Breast epithelium (tissue), 4 donors: Measurements from ENCODE around the gene RTN4R. TPM values are rescaled to one million over a fixed set of nuclear protein-coding genes. Genes with fewer than 3 reads are reported as not detected.

ENCODE experiments used
- DNase-seq, 2 donors: peaks; one replicate each; pipeline ENCODE4 v3.0.0-alpha.2; 2019; ENCODE audit warnings: low spot score in 2 of 2
- H3K27ac ChIP-seq, 2 donors: fragments of 200-600 bp; sonication (generic) in 1 of 2; one replicate each; pipeline ENCODE4 v1.5.1; 2016 to 2019; ENCODE audit warnings: mild to moderate bottlenecking in 1 of 2
- H3K27me3 ChIP-seq, 2 donors: fragments of 200-600 bp; sonication (generic) in 1 of 2; one replicate each; pipeline versions ENCODE4 v1.5.1 to v1.6.0; 2017 to 2019; ENCODE audit warnings: control low read depth in 1 of 2, mild to moderate bottlenecking in 1 of 2
- H3K36me3 ChIP-seq: fragments of 200-600 bp; one replicate; pipeline ENCODE4 v1.5.1; 2019
- H3K4me1 ChIP-seq, 2 donors: fragments of 200-600 bp; sonication (generic); one replicate each; pipeline ENCODE4 v1.5.1; 2016 to 2019; ENCODE audit warnings: control low read depth in 1 of 2
- H3K4me3 ChIP-seq, 3 donors: fragments of 200-600 bp; sonication (generic); 1 replicate in 2 of 3; 2 replicates in 1 of 3; pipeline ENCODE4 v1.5.1; 2016 to 2019; ENCODE audit warnings: mild to moderate bottlenecking in 3 of 3, moderate library complexity in 2 of 3
- H3K9me3 ChIP-seq, 2 donors: fragments of 200-600 bp; sonication (generic) in 1 of 2; one replicate each; pipeline ENCODE4 v1.5.1; 2016 to 2019; ENCODE audit warnings: control low read depth in 1 of 2
- POLR2A ChIP-seq: fragments of 450-650 bp; IDR thresholded peaks from one replicate; pipeline ENCODE4 v1.6.1; 2016; ENCODE audit warnings: antibody characterized with exemption, mild to moderate bottlenecking, moderate library complexity
- POLR2AphosphoS5 ChIP-seq, 3 donors: sonication (generic); formaldehyde crosslinking; IDR thresholded peaks; one replicate each; pipeline ENCODE4 v1.6.1; 2017; ENCODE audit warnings: antibody characterized with exemption in 3 of 3
- intact Hi-C: fragments of 100-400 bp; cut with DNase I; formaldehyde crosslinking; loops from one replicate; pipeline ENCODE4 v1.15.1; 2023; ENCODE audit warnings: low total_unique reads
- total RNA-seq, 3 donors: library from RNA; depleted of rRNA; stranded (reverse); fragments of >200 nt; gene quantifications; one replicate each; pipeline ENCODE4 v1.1.0, GENCODE V29; 2016
- TF ChIP-seq, protein P1 (sequence below), 3 donors: fragments of 450-650 bp; IDR thresholded peaks; one replicate each; pipeline ENCODE4 v1.5.1; 2016 to 2017; ENCODE audit warnings: antibody characterized with exemption in 3 of 3, mild to moderate bottlenecking in 3 of 3, moderate library complexity in 3 of 3

Gene RTN4R
- total RNA-seq, 3 donors from 2014 or later, result 0.48 to 2.0 (median 1.9) TPM

- no peaks in the 10 kb centered on the region for H3K9me3 ChIP-seq
- H3K4me1 ChIP-seq, result no peaks in the 10 kb centered on the region
- intact Hi-C loops, result no loop called here
- H3K36me3 ChIP-seq, result no peaks in the 10 kb centered on the region
- no peak overlapping the region for H3K4me3 ChIP-seq
- H3K27me3 ChIP-seq, result no peaks in the 10 kb centered on the region
- no peak for TF ChIP-seq POLR2AphosphoS5 (IDR thresholded peaks at IDR 0.05)
- H3K27ac ChIP-seq, result no peak overlapping the region
- DNase-seq, result no peak
Observed at GRCh38 chr22:20224917-20225692, 43.0 kb downstream of the RTN4R start.

DNA sequence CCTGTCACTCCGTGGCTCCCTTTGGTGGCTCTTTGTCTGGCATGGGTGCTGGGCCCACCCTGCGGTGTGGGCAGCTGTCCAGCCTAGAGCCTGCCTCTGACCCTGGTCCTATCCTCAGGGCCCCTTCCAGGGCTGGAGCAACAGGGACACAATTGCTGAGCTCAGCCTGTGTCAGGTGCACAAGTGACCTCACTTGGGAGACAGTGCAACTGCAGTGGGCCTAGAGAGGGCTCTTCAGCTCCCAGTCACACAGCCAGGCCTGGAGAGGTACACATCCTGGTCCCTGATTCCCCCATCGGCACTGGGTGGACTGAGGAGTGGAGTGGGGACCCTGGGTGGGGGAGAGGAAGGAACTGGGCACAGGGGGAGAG, 43.9 kb downstream of the RTN4R start:
- no peak for DNase-seq
- H3K4me3 ChIP-seq, result no peak overlapping the region
- no peaks in the 10 kb centered on the region for H3K27me3 ChIP-seq
- intact Hi-C loops, result no loop called here
- no peaks in the 10 kb centered on the region for H3K4me1 ChIP-seq
- no peak overlapping the region for H3K27ac ChIP-seq
- no peaks in the 10 kb centered on the region for H3K36me3 ChIP-seq
- no peaks in the 10 kb centered on the region for H3K9me3 ChIP-seq
- no peak for TF ChIP-seq POLR2A
- TF ChIP-seq, protein P1, sequence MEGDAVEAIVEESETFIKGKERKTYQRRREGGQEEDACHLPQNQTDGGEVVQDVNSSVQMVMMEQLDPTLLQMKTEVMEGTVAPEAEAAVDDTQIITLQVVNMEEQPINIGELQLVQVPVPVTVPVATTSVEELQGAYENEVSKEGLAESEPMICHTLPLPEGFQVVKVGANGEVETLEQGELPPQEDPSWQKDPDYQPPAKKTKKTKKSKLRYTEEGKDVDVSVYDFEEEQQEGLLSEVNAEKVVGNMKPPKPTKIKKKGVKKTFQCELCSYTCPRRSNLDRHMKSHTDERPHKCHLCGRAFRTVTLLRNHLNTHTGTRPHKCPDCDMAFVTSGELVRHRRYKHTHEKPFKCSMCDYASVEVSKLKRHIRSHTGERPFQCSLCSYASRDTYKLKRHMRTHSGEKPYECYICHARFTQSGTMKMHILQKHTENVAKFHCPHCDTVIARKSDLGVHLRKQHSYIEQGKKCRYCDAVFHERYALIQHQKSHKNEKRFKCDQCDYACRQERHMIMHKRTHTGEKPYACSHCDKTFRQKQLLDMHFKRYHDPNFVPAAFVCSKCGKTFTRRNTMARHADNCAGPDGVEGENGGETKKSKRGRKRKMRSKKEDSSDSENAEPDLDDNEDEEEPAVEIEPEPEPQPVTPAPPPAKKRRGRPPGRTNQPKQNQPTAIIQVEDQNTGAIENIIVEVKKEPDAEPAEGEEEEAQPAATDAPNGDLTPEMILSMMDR (IDR thresholded peaks at IDR 0.05), result no peak
- no peak for TF ChIP-seq POLR2AphosphoS5 (IDR thresholded peaks at IDR 0.05)

DNA sequence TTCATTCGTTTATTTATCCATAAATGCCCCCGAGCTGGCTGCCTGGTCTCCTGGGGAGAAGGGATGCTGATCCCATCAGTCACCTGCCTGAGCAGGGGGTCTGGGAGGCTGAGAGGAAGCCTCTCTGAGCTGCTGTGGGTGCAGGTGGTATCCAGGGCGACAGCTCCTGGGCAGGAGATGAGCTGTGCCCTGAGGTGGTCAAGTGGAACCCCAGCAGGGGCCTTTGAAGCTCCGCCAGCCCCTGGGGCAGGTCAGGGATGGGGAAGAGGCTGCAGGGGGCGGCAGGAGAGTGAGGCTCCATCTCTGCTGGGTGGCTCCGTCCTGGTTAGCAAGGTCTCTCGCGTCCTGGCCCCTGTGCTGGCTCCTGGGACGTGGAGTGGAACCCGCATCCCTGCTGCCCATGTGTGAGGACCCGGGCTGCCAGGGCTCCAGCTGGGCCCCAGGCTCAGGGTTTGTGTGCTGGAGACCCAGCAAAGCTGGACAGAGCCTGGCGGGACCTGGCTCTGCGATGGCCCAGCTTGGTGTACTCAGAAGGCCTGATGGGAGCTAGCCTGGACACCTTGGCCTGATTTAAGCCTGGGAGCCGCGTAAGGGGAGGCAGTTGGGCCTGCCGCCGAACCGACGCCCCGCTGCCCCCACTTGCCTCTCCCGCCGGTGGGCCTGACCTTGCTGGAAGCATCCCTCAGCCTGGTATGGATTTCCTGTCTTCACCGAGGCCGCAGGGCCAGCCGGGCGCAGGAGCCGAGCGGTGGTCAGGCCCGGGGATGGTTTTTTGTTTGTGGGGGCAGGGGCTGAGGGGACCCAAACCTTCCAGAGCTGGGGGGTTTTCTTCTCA, 44.5 kb downstream of the RTN4R start:
- Histone ChIP-seq H3K27me3 (no peaks in the 10 kb centered on the region), H3K27ac (no peak overlapping the region), H3K4me1 (no peaks in the 10 kb centered on the region), H3K4me3 (no peak overlapping the region), H3K9me3 (no peaks in the 10 kb centered on the region), H3K36me3 (no peaks in the 10 kb centered on the region)
- intact Hi-C loops, result no loop called here
- no peak for DNase-seq
- no peak for TF ChIP-seq POLR2A

GRCh38 chr22:20222764-20223420, 45.2 kb downstream of the RTN4R start:
- TF ChIP-seq POLR2A (no peak), POLR2AphosphoS5 (IDR thresholded peaks at IDR 0.05) (no peak)
- TF ChIP-seq, protein P1 (IDR thresholded peaks at IDR 0.05), result no peak

DNA sequence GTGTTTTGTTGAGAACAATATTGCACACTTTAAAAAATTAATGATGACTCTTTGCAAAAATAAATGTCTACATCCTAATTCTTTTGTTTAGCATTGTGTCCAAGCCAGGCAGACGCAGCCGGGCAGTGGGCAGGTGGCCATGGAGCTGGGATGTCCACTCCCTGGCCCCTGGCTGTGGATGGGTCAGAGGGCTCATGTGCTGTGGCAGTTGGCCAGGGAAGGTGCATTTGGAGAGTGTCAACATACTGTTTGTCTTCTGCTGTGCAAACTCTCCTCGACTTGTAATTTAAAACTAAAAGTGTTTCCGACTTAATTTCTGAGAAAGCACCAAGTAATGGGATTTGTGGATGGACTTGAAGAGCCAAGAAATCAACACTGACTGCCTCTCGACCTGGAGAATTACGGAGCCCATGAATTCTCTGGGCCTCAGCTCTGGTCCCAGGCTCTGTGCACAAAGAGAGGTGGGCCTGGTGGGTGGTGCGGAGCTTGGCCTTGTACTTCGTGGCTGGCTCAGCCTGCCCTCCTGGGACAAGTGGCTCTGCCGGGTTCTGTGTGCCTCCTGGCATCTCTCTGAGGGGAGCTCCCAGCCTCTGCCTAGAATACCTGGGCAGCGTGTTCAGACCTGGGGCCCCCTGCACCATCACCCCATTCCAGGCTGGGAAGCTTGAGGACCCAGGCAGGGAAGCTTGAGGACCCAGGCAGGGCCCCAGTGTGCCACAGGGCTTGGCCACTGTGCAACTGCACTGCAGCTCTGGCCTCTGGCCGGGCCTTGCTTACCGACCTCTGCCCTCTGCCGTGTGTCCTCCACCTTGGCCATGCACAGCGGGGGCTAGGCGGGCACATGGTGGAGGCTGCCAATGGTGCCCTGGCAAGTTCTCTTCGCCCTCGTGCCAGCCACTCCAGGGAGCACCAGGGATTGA, 46.4 kb downstream of the RTN4R start:
- H3K9me3 ChIP-seq, result no peaks in the 10 kb centered on the region
- no peaks in the 10 kb centered on the region for H3K36me3 ChIP-seq
- H3K27me3 ChIP-seq, result no peaks in the 10 kb centered on the region
- no peak overlapping the region for H3K4me3 ChIP-seq
- TF ChIP-seq POLR2AphosphoS5 (IDR thresholded peaks at IDR 0.05) (no peak), POLR2A (no peak)
- TF ChIP-seq, protein P1 (IDR thresholded peaks at IDR 0.05), result no peak
- H3K4me1 ChIP-seq, result no peaks in the 10 kb centered on the region
- no peak for DNase-seq
- intact Hi-C loops, result no loop called here
- no peak overlapping the region for H3K27ac ChIP-seq

More at GRCh38 chr22:20222764-20223420, 45.2 kb downstream of the RTN4R start:
- H3K4me3 ChIP-seq, result no peak overlapping the region
- H3K9me3 ChIP-seq, result no peaks in the 10 kb centered on the region
- no peaks in the 10 kb centered on the region for H3K4me1 ChIP-seq
- H3K27me3 ChIP-seq, result no peaks in the 10 kb centered on the region
- no peak overlapping the region for H3K27ac ChIP-seq
- H3K36me3 ChIP-seq, result no peaks in the 10 kb centered on the region
- intact Hi-C loops, result no loop called here
- no peak for DNase-seq
